Stomach (tissue), 9 donors: Measurements from ENCODE around the gene COL16A1. TPM values are rescaled to one million over a fixed set of nuclear protein-coding genes. Genes with fewer than 3 reads are reported as not detected.

Source experiments
- DNase-seq, 2 donors: peaks; one replicate each; pipeline versions ENCODE4 v3.0.0 to v3.0.0-alpha.2; 2013 to 2019
- H3K27ac ChIP-seq, 5 donors: fragments of 200-600 bp in 4 of 5; sonication (generic) in 4 of 5; one replicate each; pipeline ENCODE4 v1.5.1; 2013 to 2019; ENCODE audit warnings: mild to moderate bottlenecking in 1 of 5, moderate library complexity in 1 of 5
- H3K27me3 ChIP-seq, 3 donors: fragments of 200-600 bp; sonication (generic); one replicate each; pipeline ENCODE4 v1.5.1; 2017 to 2019; ENCODE audit warnings: mixed run types in 1 of 3
- H3K36me3 ChIP-seq, 4 donors: fragments of 200-600 bp; sonication (generic); 1 replicate in 3 of 4; 2 replicates in 1 of 4; pipeline ENCODE4 v1.5.1; 2016 to 2019
- H3K4me1 ChIP-seq, 4 donors: fragments of 200-600 bp; sonication (generic); one replicate each; pipeline ENCODE4 v1.5.1; 2016 to 2019
- H3K4me3 ChIP-seq, 4 donors: fragments of 200-600 bp; sonication (generic) in 3 of 4; one replicate each; pipeline ENCODE4 v1.5.1; 2016 to 2019; ENCODE audit warnings: mild to moderate bottlenecking in 1 of 4
- H3K9me3 ChIP-seq, 4 donors: fragments of 200-600 bp; sonication (generic); one replicate each; pipeline ENCODE4 v1.5.1; 2016 to 2019
- EP300 ChIP-seq: sonication (generic); formaldehyde crosslinking; IDR thresholded peaks from one replicate; pipeline ENCODE4 v1.6.1; 2017; ENCODE audit warnings: antibody characterized with exemption
- POLR2A ChIP-seq, 4 donors: fragments of 450-650 bp; IDR thresholded peaks; one replicate each; pipeline ENCODE4 v1.6.1; 2016; ENCODE audit warnings: antibody characterized with exemption in 4 of 4, control low read depth in 2 of 4, mild to moderate bottlenecking in 1 of 4, moderate library complexity in 1 of 4
- POLR2AphosphoS5 ChIP-seq, 3 donors: sonication (generic); formaldehyde crosslinking; IDR thresholded peaks; one replicate each; pipeline ENCODE4 v1.6.1; 2016; ENCODE audit warnings: antibody characterized with exemption in 3 of 3
- WGBS, 5 donors: extraction: QIAGEN DNeasy Blood & Tissue Kit in 3 of 5; methylation state at CpG; one replicate each; pipeline versions ENCODE4 v1.1.5 to v1.1.7; 2013 to 2018; 5-methylcytosine and 5-hydroxymethylcytosine counted together
- intact Hi-C: fragments of 100-400 bp; cut with DNase I; formaldehyde crosslinking; loops from one replicate; pipeline ENCODE4 v1.15.1; 2023; ENCODE audit warnings: low total_unique reads
- polyA plus RNA-seq, 3 donors: library from polyadenylated mRNA; stranded (reverse); fragments of 200-250 nt; gene quantifications; one replicate each; pipeline ENCODE4 v1.2.3, GENCODE V29; 2013
- total RNA-seq, 5 donors: library from RNA; depleted of rRNA; stranded (reverse); fragments of >200 nt; gene quantifications; one replicate each; pipeline versions ENCODE4 v1.1.0 to v1.2.3, GENCODE V29; 2014 to 2016
- TF ChIP-seq, protein P1 (sequence below), 7 experiments: fragments of 450-650 bp in 4 of 7; fragments of 200-600 bp in 3 of 7; sonication (generic) in 3 of 7; IDR thresholded peaks; one replicate each; pipeline ENCODE4 v1.5.1; 2016 to 2019; ENCODE audit warnings: antibody characterized with exemption in 7 of 7, control low read depth in 2 of 7, mild to moderate bottlenecking in 1 of 7
- donor health status: healthy with polysubstance abuse.
- donor health status: Bipolar disorder and iron deficiency.
- donor health status: healthy.

COL16A1 gene
- total and polyA plus RNA-seq, 8 donors, result 19.8 to 127 (median 74.1) TPM

GRCh38 chr1:31747304-31747703, 43.5 kb upstream of the COL16A1 start:
- Histone ChIP-seq H3K27ac (no peak overlapping the region), H3K4me1 (peaks cover 0 to 11% (median 7%) of the 10 kb centered on the region in 4 donors), H3K36me3 (no peaks in the 10 kb centered on the region), H3K9me3 (no peaks in the 10 kb centered on the region), H3K4me3 (no peak overlapping the region), H3K27me3 (peaks cover 0 to 3% (median 0%) of the 10 kb centered on the region in 3 donors)
- DNase-seq, result no peak
- intact Hi-C loops, result no loop called here
- TF ChIP-seq POLR2A (IDR thresholded peaks at IDR 0.05) (no peak), EP300 (no peak), POLR2AphosphoS5 (IDR thresholded peaks at IDR 0.05) (no peak)
- TF ChIP-seq, protein P1, sequence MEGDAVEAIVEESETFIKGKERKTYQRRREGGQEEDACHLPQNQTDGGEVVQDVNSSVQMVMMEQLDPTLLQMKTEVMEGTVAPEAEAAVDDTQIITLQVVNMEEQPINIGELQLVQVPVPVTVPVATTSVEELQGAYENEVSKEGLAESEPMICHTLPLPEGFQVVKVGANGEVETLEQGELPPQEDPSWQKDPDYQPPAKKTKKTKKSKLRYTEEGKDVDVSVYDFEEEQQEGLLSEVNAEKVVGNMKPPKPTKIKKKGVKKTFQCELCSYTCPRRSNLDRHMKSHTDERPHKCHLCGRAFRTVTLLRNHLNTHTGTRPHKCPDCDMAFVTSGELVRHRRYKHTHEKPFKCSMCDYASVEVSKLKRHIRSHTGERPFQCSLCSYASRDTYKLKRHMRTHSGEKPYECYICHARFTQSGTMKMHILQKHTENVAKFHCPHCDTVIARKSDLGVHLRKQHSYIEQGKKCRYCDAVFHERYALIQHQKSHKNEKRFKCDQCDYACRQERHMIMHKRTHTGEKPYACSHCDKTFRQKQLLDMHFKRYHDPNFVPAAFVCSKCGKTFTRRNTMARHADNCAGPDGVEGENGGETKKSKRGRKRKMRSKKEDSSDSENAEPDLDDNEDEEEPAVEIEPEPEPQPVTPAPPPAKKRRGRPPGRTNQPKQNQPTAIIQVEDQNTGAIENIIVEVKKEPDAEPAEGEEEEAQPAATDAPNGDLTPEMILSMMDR (IDR thresholded peaks at IDR 0.05), result no peak
- 80 to 95% (median 84%) methylated on average over 1 of the region's 1 CpG for WGBS, 5 donors

GRCh38 chr1:31746687-31747086, 42.9 kb upstream of the COL16A1 start:
- no peak overlapping the region for H3K4me3 ChIP-seq
- no peak overlapping the region for H3K27ac ChIP-seq
- H3K36me3 ChIP-seq, result no peaks in the 10 kb centered on the region
- WGBS, 5 donors, result 59 to 74% (median 67%) methylated on average over 7 of the region's 7 CpGs
- TF ChIP-seq POLR2AphosphoS5 (IDR thresholded peaks at IDR 0.05) (no peak), POLR2A (IDR thresholded peaks at IDR 0.05) (no peak), EP300 (no peak)
- TF ChIP-seq, protein P1 (IDR thresholded peaks at IDR 0.05), result no peak
- no peaks in the 10 kb centered on the region for H3K9me3 ChIP-seq
- H3K4me1 ChIP-seq, result peaks cover 0 to 11% (median 7%) of the 10 kb centered on the region in 4 donors
- no peaks in the 10 kb centered on the region for H3K27me3 ChIP-seq
- DNase-seq, result no peak
- intact Hi-C loops, result no loop called here

DNA sequence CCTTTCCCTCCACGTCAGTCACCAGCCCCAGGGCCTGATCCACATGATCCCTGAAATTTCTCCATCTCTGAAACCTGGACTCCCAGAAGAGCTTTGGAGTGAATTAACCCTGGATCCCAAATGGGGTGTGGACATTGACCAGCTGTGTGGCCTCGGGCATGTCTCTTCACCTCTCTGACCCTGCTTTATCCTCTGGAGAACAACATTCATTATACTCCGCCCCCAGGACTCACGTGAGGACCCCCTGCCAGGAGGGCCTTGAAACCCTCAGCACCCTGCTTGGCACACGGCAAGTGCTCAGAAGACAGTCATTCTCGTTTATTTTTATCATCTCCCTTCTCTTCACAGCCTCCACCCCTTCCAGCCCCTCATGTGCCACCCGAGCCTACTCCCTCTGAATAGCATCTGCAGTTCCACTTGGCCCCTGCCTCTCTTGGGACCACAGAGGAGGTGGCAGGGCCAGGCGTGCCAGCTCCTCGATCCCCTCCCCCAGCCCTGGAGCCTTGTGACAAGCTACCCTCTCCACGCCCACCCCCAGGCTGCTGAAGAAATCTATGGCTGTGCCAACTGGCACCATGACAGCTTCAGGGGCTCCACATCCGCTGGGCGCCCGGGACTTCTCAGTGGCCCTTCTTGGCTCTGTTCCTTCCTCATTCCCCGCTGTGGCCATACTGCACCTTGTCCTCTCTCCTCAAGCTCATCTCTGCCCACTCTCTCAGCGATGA, 42.3 kb upstream of the COL16A1 start:
- peaks cover 0 to 11% (median 7%) of the 10 kb centered on the region in 4 donors for H3K4me1 ChIP-seq
- intact Hi-C loops, result no loop called here
- H3K27ac ChIP-seq, result no peak overlapping the region
- peak in 1 of 2 donors; percentile 62 for DNase-seq
- WGBS, 5 donors, result 55 to 68% (median 61%) methylated on average over 14 to 15 of the region's 15 CpGs
- H3K27me3 ChIP-seq, result no peaks in the 10 kb centered on the region
- H3K9me3 ChIP-seq, result no peaks in the 10 kb centered on the region
- H3K36me3 ChIP-seq, result no peaks in the 10 kb centered on the region
- no peak for TF ChIP-seq EP300
- no peak for TF ChIP-seq POLR2A (IDR thresholded peaks at IDR 0.05)
- TF ChIP-seq POLR2AphosphoS5 (IDR thresholded peaks at IDR 0.05), result no peak
- TF ChIP-seq, protein P1 (IDR thresholded peaks at IDR 0.05), result no peak
- no peak overlapping the region for H3K4me3 ChIP-seq

- intact Hi-C loops, result no loop called here
- TF ChIP-seq POLR2AphosphoS5 (IDR thresholded peaks at IDR 0.05), result no peak
- TF ChIP-seq, protein P1 (IDR thresholded peaks at IDR 0.05), result peak in 5 of 7 experiments; percentile 33 to 76 (median 65)
- H3K4me3 ChIP-seq, result no peak overlapping the region
- H3K27me3 ChIP-seq, result no peaks in the 10 kb centered on the region
- H3K9me3 ChIP-seq, result no peaks in the 10 kb centered on the region
- DNase-seq, result peak; percentile 75 to 80
- no peaks in the 10 kb centered on the region for H3K36me3 ChIP-seq
- 30 to 49% (median 40%) methylated on average over 4 of the region's 4 CpGs for WGBS, 5 donors
- H3K4me1 ChIP-seq, result peaks cover 0 to 11% (median 7%) of the 10 kb centered on the region in 4 donors
- no peak overlapping the region for H3K27ac ChIP-seq
Measured at GRCh38 chr1:31745096-31745945, 41.5 kb upstream of the COL16A1 start.
